Mononuclear cell (primary cell): Measurements from ENCODE around the gene CDRT15L2. TPM values are rescaled to one million over a fixed set of nuclear protein-coding genes. Genes with fewer than 3 reads are reported as not detected.
"Not testable (repeated sequence)": the region's sequence is repeated elsewhere in the genome, so short reads cannot be mapped to it uniquely, and the experiment has no call there.

ENCODE experiments used
- H3K27me3 ChIP-seq: 2 replicates; pipeline ENCODE4 v1.6.0; 2011; ENCODE audit warnings: low read length, control low read depth; ENCODE audit not compliant: insufficient read depth
- H3K4me1 ChIP-seq: 2 replicates; pipeline ENCODE4 v1.5.1; 2011; ENCODE audit warnings: mild to moderate bottlenecking, low read length, control low read depth; ENCODE audit not compliant: insufficient read depth
- H3K4me3 ChIP-seq: 2 replicates; pipeline ENCODE4 v1.5.1; 2011; ENCODE audit warnings: mild to moderate bottlenecking, low read length, moderate library complexity
- H3K9me3 ChIP-seq: 2 replicates; pipeline ENCODE4 v1.5.1; 2011; ENCODE audit warnings: low read depth, mild to moderate bottlenecking, control low read depth, low read length
- total RNA-seq: library from RNA; depleted of rRNA; stranded (reverse); fragments of >200 nt; gene quantifications from one replicate; pipeline ENCODE4 v1.2.3, GENCODE V29; 2012

CDRT15L2 gene
- total RNA-seq, 1 donor, result not detected

DNA sequence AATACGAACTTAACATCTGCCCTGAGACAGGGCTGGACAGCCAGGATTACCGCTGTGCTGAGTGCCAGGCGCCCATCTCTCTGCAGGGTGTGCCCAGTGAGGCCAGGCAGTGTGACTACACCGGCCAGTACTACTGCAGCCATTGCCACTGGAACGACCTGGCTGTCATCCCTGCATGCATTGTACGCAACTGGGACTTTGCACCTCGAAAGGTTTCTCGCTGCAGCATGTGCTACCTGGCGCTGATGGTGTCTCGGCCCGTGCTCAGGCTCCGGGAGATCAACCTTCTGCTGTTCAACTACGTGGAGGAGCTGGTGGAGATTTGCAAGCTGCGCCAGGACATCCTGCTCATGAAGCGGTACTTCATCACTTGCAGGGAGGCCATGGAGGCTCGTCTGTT is 33.7 kb downstream of the CDRT15L2 start:
- H3K4me1 ChIP-seq, result no peaks in the 10 kb centered on the region
- H3K4me3 ChIP-seq, result no peak overlapping the region
- H3K27me3 ChIP-seq, result no peaks in the 10 kb centered on the region
- no peaks in the 10 kb centered on the region for H3K9me3 ChIP-seq

DNA sequence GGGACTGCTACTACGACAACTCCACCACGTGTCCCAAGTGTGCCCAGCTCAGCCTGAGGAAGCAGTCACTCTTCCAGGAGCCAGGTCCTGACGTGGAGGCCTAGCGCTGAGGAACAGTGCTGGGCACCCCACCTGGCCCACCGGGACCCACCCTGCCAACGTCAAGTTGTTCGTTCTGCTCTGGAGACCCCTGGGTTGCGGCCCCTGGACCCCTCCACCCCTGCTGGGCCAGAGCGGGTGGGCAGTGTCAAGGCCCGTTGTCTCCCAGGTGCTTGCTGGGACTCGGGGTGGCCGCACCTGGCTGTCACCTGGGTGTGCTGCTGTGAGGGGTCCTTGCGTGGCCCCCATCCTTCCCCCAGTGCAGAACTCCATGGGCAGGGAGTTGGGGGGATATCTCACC is 34.4 kb downstream of the CDRT15L2 start:
- Histone ChIP-seq H3K9me3 (no peaks in the 10 kb centered on the region), H3K27me3 (no peaks in the 10 kb centered on the region), H3K4me1 (no peaks in the 10 kb centered on the region), H3K4me3 (no peak overlapping the region)

DNA sequence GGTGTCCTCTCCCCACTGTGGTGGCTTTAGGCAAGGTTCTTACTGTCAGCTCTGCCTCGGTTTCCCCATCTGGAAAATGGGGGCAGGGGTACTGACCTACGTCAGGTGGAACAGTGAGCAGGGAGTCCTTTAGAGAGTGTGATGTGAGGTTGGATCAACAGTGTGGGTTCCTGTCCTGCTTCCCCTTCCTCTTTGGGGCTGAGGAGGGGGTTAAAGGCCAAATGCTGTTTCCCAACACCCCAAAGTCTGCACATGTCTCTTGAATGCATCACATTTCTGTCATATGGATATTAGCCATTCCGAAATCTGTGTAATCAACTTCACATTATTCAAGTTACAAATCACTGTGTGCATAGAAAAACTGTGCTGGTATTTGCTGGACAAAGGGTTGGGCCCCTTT is 35.9 kb downstream of the CDRT15L2 start:
- not testable (repeated sequence) for H3K4me1 ChIP-seq, H3K4me3 ChIP-seq, H3K27me3 ChIP-seq, H3K9me3 ChIP-seq

Other genes starting within 250 kb of the CDRT15L2 start
- gene LGALS9B, start 112.2 kb upstream of the CDRT15L2 start, total RNA-seq, result 0.52 TPM